Stimulated activated CD8-positive, alpha-beta memory T cell treated with anti-CD3 and anti-CD28 coated beads, Interleukin-7, amount 100 ng/mL, for 24 hours (primary cell): ENCODE data around the gene MIOX.

Experiments used
- DNase-seq: peaks from one replicate; pipeline ENCODE4 v3.0.0-alpha.2; 2020; ENCODE audit warnings: low read depth

The MIOX gene

GRCh38 chr22:50455201-50455600 lies 31.5 kb upstream of the MIOX start:
- DNase-seq: no peak

DNA sequence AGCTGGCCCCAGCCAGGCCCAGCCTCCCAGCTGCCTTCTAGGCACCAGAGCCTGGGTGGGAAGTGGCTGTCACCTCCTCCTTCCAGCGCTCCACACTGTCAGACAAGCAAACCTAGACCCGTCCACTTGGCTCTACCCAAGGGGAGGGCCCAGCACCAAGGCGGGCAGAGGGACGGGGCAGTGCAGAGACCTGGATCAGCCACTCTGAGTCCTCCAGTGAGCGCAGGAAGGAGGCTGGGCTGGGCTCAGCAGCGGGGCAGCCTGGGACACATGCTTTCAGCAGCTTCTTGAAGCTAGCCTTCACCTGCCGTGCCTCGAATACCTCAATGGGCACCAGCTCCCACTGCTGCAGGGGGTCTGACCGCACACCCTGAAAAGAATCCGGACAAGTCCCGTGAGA lies 30.6 kb upstream of the MIOX start:
- no peak for DNase-seq

DNA sequence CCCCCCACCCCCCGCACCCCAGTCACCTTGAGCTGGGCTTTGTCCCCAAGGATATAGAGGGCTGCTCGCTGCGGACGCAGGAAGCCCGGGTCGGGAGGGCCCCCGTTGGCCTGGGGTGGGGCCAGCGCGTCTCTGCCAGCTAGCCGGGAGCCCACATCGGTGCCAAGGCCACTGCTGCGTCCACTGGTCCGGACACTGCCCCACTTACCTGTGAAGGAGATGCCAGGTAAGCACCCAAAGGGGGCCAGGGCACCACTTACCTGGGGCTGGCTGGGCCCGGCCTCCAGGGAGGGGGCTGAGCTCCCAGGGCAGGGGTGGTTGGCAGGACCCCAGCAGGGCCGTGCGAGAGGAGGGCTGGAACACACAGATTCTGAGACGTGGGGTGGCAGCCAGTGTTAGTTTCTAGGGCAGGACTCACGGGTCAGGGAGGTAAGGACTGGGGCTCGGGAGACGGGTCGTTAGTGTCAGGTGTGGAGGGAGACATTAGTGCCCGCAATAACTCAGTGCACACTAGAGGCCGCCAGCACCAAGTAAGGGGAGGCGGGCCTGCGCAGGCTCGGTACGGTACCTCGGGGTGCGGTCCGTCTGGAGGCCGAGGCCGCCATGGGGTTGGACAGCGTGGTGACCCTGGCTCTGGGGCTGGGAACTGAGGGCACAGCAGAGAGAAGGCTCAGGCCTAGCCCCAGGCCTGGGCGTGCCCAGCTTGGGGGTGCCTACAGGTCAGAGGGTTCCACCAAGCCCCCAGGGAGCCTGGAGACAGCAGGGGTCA lies 30.0 kb upstream of the MIOX start:
- no peak for DNase-seq

- DNase-seq: no peak
Measured at GRCh38 chr22:50459016-50459415, 27.6 kb upstream of the MIOX start.

- DNase-seq: no peak
Measured at GRCh38 chr22:50459496-50460140, 27.0 kb upstream of the MIOX start.

DNA sequence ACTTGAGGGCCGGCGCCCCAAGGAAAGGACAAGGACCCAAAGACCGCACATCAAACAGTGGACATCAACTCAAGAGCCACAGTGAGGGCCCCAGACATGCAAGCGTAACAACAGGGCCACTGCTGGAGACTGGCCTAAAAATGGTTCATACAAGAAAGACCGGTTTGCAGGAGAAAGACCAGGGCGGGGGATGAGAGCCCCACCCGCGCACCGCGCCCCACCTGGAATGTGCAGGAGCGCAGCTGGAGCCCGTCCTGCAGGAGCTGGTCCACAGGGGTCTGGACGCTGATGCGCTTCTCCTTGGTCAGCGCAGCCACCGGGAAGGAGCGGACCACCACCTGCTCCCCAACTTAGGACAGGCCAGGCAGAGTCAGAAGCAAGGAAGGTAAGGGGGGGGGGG lies 25.7 kb upstream of the MIOX start:
- no peak for DNase-seq

GRCh38 chr22:50461536-50461935 lies 25.1 kb upstream of the MIOX start:
- no peak for DNase-seq

DNA sequence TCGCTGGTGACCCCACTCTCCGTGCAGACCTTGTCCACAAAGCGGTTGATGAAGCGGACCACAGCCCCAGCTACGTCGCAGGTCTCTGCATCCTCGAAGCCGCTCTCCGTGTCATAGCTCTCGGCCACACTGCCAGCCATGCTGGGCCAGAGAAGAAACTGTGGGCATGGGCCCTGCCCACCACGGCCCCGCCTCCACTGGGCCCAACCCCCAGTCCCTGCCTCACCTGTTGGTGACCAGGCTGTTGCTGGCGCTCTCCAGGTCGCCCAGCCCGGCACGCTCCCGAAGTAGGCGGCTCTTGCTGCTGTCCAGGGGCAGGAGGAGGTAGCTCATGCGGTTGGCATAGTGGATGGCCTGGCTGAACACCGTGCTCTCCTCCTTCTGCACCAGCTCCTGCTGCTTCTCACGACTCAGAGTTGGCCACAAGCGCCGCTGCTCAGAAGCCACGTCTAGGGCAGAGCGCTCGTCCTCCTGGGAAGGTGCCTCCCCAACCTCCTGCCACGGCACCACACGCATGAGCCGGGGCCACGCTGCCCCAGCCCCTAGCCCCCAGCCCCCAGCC lies 24.6 kb upstream of the MIOX start:
- DNase-seq: no peak

DNA sequence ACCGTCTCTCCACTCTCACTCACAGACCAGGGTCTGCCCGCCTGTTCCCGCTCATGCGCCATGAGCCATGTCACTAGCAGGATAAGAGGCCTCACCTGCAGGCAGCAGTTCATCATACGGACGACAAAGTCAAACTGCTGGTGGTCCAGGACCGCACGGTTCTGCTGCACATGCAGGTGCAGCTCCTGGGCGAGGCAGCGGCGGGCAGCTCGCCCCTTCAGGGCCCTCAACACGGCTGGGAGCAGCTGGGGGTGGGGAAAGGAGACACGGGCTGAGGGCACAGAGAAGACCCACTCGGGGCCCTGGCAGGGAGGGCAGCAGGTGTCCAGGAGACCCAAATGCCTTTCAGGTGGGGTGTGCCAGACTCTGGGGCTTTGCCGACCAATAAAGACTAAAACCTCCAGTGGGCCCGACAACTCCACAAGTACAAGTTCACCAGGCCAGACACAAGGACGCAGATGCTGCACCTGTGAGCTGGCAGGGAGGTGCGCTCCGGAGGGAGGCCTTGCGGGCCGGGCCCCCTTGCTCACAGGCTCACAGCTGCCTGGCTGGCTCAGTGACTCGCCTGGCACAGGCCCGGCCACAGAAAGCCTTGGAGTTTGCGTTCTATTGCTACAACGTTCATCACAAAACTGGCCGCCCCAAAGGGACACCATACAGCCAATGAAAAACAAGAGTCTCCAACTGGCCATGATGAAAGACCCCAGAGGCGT lies 23.3 kb upstream of the MIOX start:
- no peak for DNase-seq

DNA sequence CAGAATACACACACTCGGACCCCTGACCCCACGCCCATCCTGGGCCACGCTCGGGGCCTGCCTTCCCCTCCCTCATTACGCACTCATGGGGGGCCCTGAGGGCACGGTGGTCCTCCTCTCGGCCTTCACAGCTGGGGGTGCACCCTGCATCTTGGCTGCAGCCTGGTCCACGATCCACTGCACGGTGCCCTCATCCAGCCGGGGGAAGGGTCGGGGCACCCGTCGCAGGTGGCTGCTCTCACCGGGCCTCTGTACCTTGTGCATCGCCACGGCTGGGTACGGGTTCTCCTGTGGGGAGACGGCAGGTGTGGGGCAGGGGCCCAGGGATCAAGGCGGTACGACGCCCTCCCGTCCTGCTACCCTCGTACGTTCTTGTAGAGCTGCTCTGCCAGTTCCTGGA lies 22.2 kb upstream of the MIOX start:
- no peak for DNase-seq

DNA sequence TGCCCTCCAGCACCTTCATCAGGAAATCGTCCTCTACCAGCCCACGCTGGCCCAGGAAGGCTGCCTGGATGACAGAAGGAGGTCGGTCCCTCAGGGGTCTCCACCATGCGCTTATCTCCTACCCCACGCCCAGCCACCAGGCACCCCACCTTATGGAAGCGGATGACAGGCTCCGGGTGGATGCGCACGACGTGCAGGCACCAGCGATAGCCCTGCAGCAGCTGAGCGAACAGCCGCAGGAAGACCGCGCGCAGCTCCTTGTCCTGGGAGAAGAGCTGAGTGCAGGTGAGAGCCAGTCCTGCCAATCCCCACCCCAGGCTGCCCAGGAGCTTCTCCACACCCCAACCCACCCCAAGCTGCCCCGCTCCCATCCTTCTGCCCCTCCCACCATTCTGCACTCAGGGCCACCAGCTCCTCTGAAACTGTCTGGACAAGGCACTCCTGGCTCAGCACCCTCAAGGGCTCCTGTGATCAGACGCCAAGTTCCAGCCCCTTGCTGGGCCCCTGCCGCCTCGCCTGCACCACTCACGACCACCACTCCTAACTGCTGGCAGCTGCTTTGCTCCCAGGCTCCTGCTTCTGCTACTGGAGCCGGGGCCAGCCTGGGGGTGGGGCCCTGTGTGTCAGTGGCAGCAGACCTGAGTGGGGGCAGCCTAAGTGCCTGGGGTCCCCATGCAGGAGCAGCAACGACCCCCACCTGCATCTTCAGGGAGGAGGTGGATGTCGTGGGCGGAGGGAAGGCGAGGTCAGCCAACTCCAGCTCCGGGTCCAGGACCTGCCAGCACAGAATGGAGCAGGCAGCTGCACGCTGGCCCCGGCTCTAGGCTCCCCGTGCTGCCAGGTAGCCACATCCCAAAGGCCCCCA lies 21.4 kb upstream of the MIOX start:
- DNase-seq: no peak

GRCh38 chr22:50467341-50467740 lies 19.3 kb upstream of the MIOX start:
- no peak for DNase-seq

GRCh38 chr22:50467773-50468440 lies 18.8 kb upstream of the MIOX start:
- no peak for DNase-seq

DNA sequence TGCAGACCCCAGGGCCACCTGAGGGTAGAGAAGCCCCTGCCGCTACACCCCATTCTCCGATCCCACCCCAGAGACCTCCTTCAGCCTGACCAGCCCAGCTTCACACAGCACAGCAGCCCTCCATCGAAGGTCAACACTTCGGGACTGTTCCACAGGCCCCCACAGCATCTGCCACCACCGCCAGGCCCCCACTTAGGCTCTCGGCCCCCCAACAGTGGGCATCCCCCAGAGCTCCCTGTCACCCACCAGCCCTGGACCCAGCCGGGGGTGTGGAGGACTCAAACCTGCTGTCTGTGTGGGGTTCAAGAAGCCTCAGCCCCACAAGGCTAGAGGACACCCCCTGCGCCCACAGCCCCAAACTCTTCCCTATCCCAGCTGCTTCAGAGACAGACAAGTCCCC lies 18.0 kb upstream of the MIOX start:
- no peak for DNase-seq

- DNase-seq: peak; percentile 87
Measured at GRCh38 chr22:50469377-50470305, 17.0 kb upstream of the MIOX start.

DNA sequence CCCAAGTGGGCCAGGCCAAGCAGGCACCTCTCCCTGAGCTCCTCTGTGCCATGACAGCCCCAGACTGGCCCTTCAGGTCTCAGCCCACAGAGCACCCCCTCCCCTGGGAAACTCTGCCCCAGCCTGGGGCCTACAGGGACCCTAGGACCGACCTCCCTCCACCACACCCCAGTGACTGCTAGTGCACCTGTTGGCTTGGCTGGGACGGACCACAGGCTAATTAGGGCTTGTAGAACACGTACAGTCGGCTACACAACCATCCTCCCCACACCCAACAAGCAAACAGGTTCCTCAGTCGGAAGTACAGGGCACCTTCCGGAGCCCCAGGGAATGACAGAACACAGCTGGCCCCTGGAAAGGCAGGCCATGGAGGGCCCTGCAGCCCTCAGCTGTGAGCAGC lies 16.2 kb upstream of the MIOX start:
- no peak for DNase-seq

DNA sequence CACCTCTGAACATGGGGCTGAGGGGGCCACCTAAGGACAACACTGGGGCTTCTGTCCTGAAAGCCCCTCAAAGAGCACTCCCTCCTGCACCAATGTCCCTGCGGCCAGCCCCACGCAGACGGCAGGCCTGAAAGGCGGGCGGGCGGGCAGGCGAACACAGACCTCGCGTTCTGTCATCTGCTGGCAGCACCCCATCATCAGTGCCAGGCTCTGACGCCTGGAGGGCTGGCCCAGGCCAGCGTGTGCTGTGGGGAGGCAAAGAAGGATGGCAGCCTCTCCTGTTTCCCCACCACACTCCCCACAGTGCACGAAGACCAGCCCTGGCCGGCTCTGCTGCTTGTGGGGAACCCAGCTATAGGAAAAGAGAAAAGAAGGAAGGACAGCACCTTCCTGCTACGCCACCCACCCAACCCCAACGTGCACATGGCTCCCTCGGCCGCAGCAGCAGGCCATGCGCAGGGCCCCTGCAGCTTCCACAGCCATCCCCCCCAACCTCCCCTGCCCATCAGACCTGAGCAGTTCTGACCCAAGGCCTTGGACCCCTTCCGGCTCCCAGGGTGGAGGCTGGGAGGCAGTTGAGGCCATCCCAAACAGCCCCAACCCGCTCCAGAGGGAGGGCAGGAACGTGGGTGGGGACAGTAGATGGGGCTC lies 15.3 kb upstream of the MIOX start:
- DNase-seq: no peak

DNA sequence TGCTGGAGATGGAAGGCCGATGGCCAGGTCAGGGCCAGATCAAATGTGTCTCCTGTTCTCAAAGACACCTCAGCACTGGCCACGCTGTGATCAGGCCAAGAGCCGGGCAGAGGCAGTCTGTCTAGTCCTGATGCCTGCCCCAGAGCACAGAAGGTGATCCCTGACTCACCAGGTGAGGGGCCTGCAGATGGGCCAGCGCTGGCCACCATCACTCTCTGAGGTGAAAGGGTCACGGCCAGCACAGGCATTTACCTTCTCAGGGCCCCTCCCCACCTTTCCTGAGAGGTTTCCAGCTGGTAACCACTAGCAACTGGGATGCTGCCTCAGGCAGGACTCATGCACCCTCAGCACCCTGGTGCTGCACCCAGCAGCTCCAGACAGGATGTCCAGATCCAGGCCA lies 14.7 kb upstream of the MIOX start:
- no peak for DNase-seq

- DNase-seq: no peak
Measured at GRCh38 chr22:50473088-50473487, 13.6 kb upstream of the MIOX start.
